Adrenal gland (tissue), 5 donors: ENCODE measurements around the gene PRR14L.

ENCODE experiments used
- POLR2A ChIP-seq, 2 donors: fragments of 450-650 bp; IDR thresholded peaks; one replicate each; pipeline ENCODE4 v1.6.1; 2017; ENCODE audit warnings: antibody characterized with exemption in 2 of 2, mild to moderate bottlenecking in 2 of 2, moderate library complexity in 1 of 2
- TF ChIP-seq, protein P1 (sequence below), 6 experiments: fragments of 450-650 bp in 4 of 6; fragments of 200-600 bp in 2 of 6; sonication (generic) in 1 of 6; IDR thresholded peaks; 1 replicate in 5 of 6; 2 replicates in 1 of 6; pipeline versions ENCODE4 v1.5.1 to v1.8.0; 2016 to 2021; ENCODE audit warnings: antibody characterized with exemption in 6 of 6, mild to moderate bottlenecking in 2 of 6, moderate library complexity in 1 of 6
- donor health status: DM: no; HTN: no; CAD: no.

DNA sequence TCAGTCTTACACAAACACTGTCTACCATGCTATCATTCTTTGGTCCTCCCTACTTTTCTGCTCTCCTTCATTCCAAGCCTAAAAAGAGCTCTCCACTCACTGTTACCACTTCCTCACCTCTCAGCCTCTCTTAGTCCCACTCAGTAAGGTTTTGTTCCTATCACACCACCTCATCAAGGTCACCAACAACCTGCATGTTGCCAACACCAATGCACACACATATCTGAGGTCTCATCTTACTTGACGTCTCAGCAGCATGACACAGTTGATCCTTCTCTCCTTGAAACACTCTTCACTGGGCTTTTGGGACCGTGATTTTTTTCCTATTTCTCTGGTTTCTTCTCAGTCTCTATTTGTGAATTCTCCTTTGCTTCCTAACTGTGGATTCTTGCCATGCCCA is 96.0 kb downstream of the PRR14L start:
- TF ChIP-seq, protein P1, sequence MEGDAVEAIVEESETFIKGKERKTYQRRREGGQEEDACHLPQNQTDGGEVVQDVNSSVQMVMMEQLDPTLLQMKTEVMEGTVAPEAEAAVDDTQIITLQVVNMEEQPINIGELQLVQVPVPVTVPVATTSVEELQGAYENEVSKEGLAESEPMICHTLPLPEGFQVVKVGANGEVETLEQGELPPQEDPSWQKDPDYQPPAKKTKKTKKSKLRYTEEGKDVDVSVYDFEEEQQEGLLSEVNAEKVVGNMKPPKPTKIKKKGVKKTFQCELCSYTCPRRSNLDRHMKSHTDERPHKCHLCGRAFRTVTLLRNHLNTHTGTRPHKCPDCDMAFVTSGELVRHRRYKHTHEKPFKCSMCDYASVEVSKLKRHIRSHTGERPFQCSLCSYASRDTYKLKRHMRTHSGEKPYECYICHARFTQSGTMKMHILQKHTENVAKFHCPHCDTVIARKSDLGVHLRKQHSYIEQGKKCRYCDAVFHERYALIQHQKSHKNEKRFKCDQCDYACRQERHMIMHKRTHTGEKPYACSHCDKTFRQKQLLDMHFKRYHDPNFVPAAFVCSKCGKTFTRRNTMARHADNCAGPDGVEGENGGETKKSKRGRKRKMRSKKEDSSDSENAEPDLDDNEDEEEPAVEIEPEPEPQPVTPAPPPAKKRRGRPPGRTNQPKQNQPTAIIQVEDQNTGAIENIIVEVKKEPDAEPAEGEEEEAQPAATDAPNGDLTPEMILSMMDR (IDR thresholded peaks at IDR 0.05): no peak
- TF ChIP-seq POLR2A (IDR thresholded peaks at IDR 0.05): no peak
